Measurements from ENCODE around the gene GCG. TPM values are rescaled to one million over a fixed set of nuclear protein-coding genes. Genes with fewer than 3 reads are reported as not detected.

The GCG gene
- total RNA-seq, 1 donor from 2014 or later, result not detected

DNA sequence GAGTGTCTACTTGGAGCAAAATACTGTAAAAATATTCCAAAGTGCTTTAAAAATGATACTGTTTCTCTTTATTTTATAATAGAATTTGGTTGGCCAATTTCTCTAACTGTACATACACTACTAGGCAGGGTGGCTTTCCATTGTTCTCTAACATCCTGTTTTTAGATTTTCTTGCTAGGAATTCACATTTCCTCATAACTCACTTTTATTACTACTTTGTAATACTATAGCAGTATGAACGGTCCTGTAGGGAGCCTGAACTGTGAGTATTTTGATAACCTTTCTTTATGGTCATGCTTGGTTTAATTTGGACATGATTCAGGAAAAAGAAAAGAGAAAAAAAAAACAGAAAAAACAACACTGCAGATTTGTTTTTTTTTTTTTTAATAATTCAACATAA lies 37.8 kb downstream of the GCG start:
- Mint-ChIP-seq H3K4me3 (ENCODE audit: unreplicated experiment) (no peak overlapping the region), H3K27ac (ENCODE audit: unreplicated experiment) (no peak overlapping the region), H3K27me3 (ENCODE audit: low read depth) (peaks cover 16% of the 10 kb centered on the region), H3K36me3 (ENCODE audit: low read depth) (peaks cover 3% of the 10 kb centered on the region), H3K9me3 (ENCODE audit: low read depth) (peaks cover 10% of the 10 kb centered on the region), H3K4me1 (ENCODE audit: low read depth) (peaks cover 7% of the 10 kb centered on the region)
- no peak for TF ChIP-seq CTCF (IDR thresholded peaks at IDR 0.05)
- no peak for DNase-seq (ENCODE audit: low spot score)

GRCh38 chr2:162113776-162114168 lies 38.3 kb downstream of the GCG start:
- H3K27me3 Mint-ChIP-seq (ENCODE audit: low read depth), result peaks cover 19% of the 10 kb centered on the region
- DNase-seq (ENCODE audit: low spot score), result no peak
- no peak overlapping the region for H3K27ac Mint-ChIP-seq (ENCODE audit: unreplicated experiment)
- no peak for TF ChIP-seq CTCF (IDR thresholded peaks at IDR 0.05)
- no peak overlapping the region for H3K4me3 Mint-ChIP-seq (ENCODE audit: unreplicated experiment)
- peaks cover 7% of the 10 kb centered on the region for H3K4me1 Mint-ChIP-seq (ENCODE audit: low read depth)
- peaks cover 3% of the 10 kb centered on the region for H3K36me3 Mint-ChIP-seq (ENCODE audit: low read depth)
- peaks cover 10% of the 10 kb centered on the region for H3K9me3 Mint-ChIP-seq (ENCODE audit: low read depth)

DNA sequence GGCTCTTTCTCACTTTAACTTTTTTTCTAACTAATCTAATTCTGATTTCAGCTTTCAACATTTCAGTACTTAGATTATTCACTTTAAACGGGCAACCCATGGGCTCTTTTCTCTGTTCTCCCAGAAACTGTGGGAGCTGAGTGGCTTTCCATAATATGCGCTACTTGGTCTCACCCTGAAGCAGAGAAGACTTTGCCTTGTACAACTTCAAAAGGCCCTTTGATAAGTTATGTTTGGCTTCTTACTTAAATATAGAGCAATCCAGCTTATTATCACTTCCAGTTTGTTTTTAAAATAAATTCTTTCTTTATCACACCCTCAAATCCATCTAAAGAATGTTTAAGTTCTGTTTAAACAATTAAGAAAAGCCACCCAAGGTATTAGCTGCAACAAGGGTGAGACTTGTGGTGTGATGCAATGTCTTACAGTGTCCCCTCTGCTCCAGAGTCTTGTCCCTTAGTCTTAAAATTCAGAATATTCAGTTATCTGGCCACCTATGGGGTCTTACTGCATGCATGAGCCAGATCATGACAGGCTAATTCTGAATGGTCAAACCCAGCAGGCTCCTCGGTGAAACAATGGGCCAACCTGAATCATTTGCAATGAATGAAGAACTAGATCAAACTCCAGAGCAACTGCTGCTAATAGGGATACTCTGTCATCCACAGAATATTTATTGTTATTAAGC lies 38.8 kb downstream of the GCG start:
- Mint-ChIP-seq H3K27ac (ENCODE audit: unreplicated experiment) (no peak overlapping the region), H3K4me1 (ENCODE audit: low read depth) (peaks cover 7% of the 10 kb centered on the region), H3K4me3 (ENCODE audit: unreplicated experiment) (no peak overlapping the region), H3K36me3 (ENCODE audit: low read depth) (peaks cover 3% of the 10 kb centered on the region), H3K27me3 (ENCODE audit: low read depth) (peaks cover 21% of the 10 kb centered on the region), H3K9me3 (ENCODE audit: low read depth) (peaks cover 10% of the 10 kb centered on the region)
- DNase-seq (ENCODE audit: low spot score), result no peak
- TF ChIP-seq CTCF (IDR thresholded peaks at IDR 0.05), result no peak

DNA sequence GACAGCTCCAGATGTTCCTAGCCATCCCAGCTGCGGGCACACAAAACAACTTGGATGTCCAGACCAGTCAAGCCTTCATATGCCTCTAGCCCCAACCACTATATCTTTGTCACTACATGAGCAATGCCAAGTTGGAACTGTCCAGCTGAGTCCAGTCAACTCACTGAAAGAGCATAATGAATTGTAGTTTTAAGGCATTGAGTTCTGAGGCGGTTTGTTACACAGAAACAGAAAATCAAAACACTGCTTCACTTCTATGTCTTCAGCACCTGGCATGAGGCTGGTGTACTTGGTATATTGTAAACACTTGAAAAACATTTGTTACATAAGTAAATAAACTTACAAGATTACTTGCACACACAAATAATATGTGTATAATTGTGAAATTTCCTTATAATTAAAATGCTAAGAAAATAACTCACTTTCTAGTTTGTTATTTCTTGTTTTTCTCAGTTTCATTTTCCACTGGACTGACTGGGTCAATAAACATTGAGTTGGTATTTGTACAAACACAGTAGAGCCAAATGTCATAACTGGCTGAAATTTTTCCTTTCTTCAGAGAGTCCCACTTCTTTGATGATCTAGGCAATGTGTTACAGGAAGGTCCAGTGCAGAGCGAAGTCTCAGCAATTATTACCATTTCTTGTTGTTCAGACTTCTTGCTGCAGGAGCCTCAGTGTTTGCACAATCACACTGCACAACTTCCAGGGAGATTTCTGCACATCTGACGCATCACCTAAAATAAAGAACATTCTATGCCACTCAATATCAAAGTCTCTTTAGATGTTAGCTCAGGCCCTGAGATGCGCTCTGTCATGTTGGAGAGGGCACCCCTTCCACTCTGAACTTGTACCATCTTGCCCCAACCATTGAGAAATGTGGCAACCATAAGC lies 39.8 kb downstream of the GCG start:
- H3K36me3 Mint-ChIP-seq (ENCODE audit: low read depth), result peaks cover 3% of the 10 kb centered on the region
- H3K27me3 Mint-ChIP-seq (ENCODE audit: low read depth), result peaks cover 28% of the 10 kb centered on the region
- no peak for DNase-seq (ENCODE audit: low spot score)
- H3K27ac Mint-ChIP-seq (ENCODE audit: unreplicated experiment), result no peak overlapping the region
- no peak overlapping the region for H3K4me3 Mint-ChIP-seq (ENCODE audit: unreplicated experiment)
- H3K9me3 Mint-ChIP-seq (ENCODE audit: low read depth), result peaks cover 10% of the 10 kb centered on the region
- no peak for TF ChIP-seq CTCF (IDR thresholded peaks at IDR 0.05)
- H3K4me1 Mint-ChIP-seq (ENCODE audit: low read depth), result peaks cover 7% of the 10 kb centered on the region

GRCh38 chr2:162107361-162107901 lies 44.6 kb downstream of the GCG start:
- Mint-ChIP-seq H3K4me1 (ENCODE audit: low read depth) (peaks cover 4% of the 10 kb centered on the region), H3K4me3 (ENCODE audit: unreplicated experiment) (no peak overlapping the region), H3K27me3 (ENCODE audit: low read depth) (peaks cover 33% of the 10 kb centered on the region), H3K36me3 (ENCODE audit: low read depth) (no peaks in the 10 kb centered on the region), H3K9me3 (ENCODE audit: low read depth) (no peaks in the 10 kb centered on the region), H3K27ac (ENCODE audit: unreplicated experiment) (no peak overlapping the region)
- DNase-seq (ENCODE audit: low spot score), result no peak
- TF ChIP-seq CTCF (IDR thresholded peaks at IDR 0.05), result no peak
